GM18861 (cell line): ENCODE data around the gene SRPK1.
"Not testable (repeated sequence)": the region's sequence is repeated elsewhere in the genome, so short reads cannot be mapped to it uniquely, and the experiment has no call there.

Experiments
- ATAC-seq: cut with Tn5 transposase; IDR thresholded peaks from one replicate; pipeline ENCODE4 v1.9.1; 2021; ENCODE audit not compliant: unreplicated experiment

The SRPK1 gene

GRCh38 chr6:35920793-35921732 lies at the start of gene SRPK1:
Gene SRPK1, minus strand, starts transcription at chr6:35921098. Its CDS starts 42 bp downstream, at chr6:35921056.
- ATAC-seq = peak; percentile 50

- no peak for ATAC-seq
Observed at GRCh38 chr6:35970181-35970580, 49.3 kb upstream of the SRPK1 start.

GRCh38 chr6:35969646-35970045 lies 48.7 kb upstream of the SRPK1 start:
- ATAC-seq = no peak

- ATAC-seq = no peak
Observed at GRCh38 chr6:35968821-35969220, 47.9 kb upstream of the SRPK1 start.

GRCh38 chr6:35967076-35967774 lies 46.3 kb upstream of the SRPK1 start:
- ATAC-seq = no peak

GRCh38 chr6:35962779-35963560 lies 42.1 kb upstream of the SRPK1 start:
- no peak for ATAC-seq

GRCh38 chr6:35960187-35960586 lies 39.3 kb upstream of the SRPK1 start:
- no peak for ATAC-seq

GRCh38 chr6:35955970-35956369 lies 35.1 kb upstream of the SRPK1 start:
- no peak for ATAC-seq

GRCh38 chr6:35955521-35955920 lies 34.6 kb upstream of the SRPK1 start:
- ATAC-seq = no peak

GRCh38 chr6:35955071-35955470 lies 34.2 kb upstream of the SRPK1 start:
- no peak for ATAC-seq

GRCh38 chr6:35954333-35954732 lies 33.4 kb upstream of the SRPK1 start:
- ATAC-seq = no peak

GRCh38 chr6:35948725-35949124 lies 27.8 kb upstream of the SRPK1 start:
- no peak for ATAC-seq

- ATAC-seq = no peak
Observed at GRCh38 chr6:35945650-35946025, 24.7 kb upstream of the SRPK1 start.

- ATAC-seq = no peak
Observed at GRCh38 chr6:35943390-35943789, 22.5 kb upstream of the SRPK1 start.

GRCh38 chr6:35942355-35942754 lies 21.5 kb upstream of the SRPK1 start:
- ATAC-seq = no peak

GRCh38 chr6:35941170-35941569 lies 20.3 kb upstream of the SRPK1 start:
- not testable (repeated sequence) for ATAC-seq

- ATAC-seq = not testable (repeated sequence)
Observed at GRCh38 chr6:35940014-35940413, 19.1 kb upstream of the SRPK1 start.

- not testable (repeated sequence) for ATAC-seq
Observed at GRCh38 chr6:35939259-35939658, 18.4 kb upstream of the SRPK1 start.

- no peak for ATAC-seq
Observed at GRCh38 chr6:35936681-35937359, 15.9 kb upstream of the SRPK1 start.

GRCh38 chr6:35935469-35935868 lies 14.6 kb upstream of the SRPK1 start:
- no peak for ATAC-seq

- no peak for ATAC-seq
Observed at GRCh38 chr6:35933844-35934243, 12.9 kb upstream of the SRPK1 start.
